Thoracic aorta (tissue), 2 donors: ENCODE measurements around the gene HEG1. TPM values are rescaled to one million over a fixed set of nuclear protein-coding genes. Genes with fewer than 3 reads are reported as not detected.

Experiments
- ATAC-seq: fragments of 150-250 bp; one replicate; pipeline ENCODE4 v1.8.0; 2017; ENCODE audit warnings: low read depth; ENCODE audit not compliant: insufficient number of reproducible peaks, low FRiP score
- DNase-seq: peaks from one replicate; pipeline ENCODE4 v3.0.0-alpha.2; 2020; ENCODE audit warnings: low spot score
- H3K27ac ChIP-seq, 2 donors: fragments of 200-600 bp; sonication (generic); 1 replicate in 1 of 2; 2 replicates in 1 of 2; pipeline ENCODE4 v1.5.1; 2016; ENCODE audit warnings: mild to moderate bottlenecking in 2 of 2, moderate library complexity in 2 of 2
- H3K27me3 ChIP-seq: fragments of 200-600 bp; sonication (generic); replicated peaks from 2 replicates; pipeline ENCODE4 v1.6.0; 2016; ENCODE audit warnings: mild to moderate bottlenecking; ENCODE audit not compliant: insufficient read depth
- H3K36me3 ChIP-seq: fragments of 200-600 bp; sonication (generic); one replicate; pipeline ENCODE4 v1.5.1; 2016
- H3K4me1 ChIP-seq, 2 donors: fragments of 200-600 bp; sonication (generic); 1 replicate in 1 of 2; 2 replicates in 1 of 2; pipeline versions ENCODE4 v1.5.1 to v1.6.0; 2016; ENCODE audit warnings: low read depth in 2 of 2, mild to moderate bottlenecking in 1 of 2; ENCODE audit not compliant: control insufficient read depth in 1 of 2
- H3K4me3 ChIP-seq: fragments of 200-600 bp; sonication (generic); 2 replicates; pipeline ENCODE4 v1.5.1; 2016; ENCODE audit warnings: mild to moderate bottlenecking
- H3K9me3 ChIP-seq: fragments of 200-600 bp; sonication (generic); 2 replicates; pipeline ENCODE4 v1.5.1; 2016
- total RNA-seq, 2 donors: library from RNA; depleted of rRNA; stranded (reverse); fragments of >200 nt; gene quantifications; one replicate each; pipeline versions ENCODE4 v1.1.0 to v1.2.3, GENCODE V29; 2016
- TF ChIP-seq, protein P1 (sequence below): fragments of 200-600 bp; sonication (generic); IDR thresholded peaks from one replicate; pipeline ENCODE4 v1.5.1; 2019; ENCODE audit warnings: antibody characterized with exemption

Gene HEG1
- total RNA-seq, 2 donors from 2014 or later = 114 to 168 TPM

DNA sequence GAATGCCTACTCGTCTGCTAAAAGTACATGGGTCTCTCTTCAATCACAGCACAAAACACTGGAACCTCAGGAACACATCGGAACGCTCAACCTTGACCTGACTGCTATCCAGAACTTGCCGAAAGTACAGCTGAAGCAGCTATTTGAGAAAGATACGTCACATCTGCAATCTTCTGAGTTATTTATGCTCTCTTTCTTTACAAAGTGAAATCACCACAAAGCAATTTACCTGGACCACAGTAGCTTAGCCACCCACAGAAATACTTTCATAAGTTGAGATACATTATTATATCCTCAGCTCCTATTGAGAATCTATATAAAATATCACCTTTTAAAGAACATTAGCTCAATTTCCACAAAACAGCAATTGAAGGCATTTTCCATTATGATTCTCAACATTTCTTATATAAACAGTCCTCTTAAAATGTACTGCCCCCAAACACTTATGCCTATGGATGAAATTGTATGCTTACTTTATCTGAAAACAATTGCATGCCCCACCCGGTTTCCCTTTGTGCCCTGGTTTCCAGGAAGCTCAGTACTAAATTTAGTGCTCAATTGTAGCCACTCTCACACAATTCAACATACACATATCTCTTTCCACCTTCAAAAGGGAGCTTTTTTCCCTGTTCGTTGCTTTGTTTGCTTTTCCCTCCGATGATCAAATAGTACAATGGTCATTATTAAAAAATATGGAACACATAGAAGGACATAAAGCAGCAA lies 31.8 kb downstream of the HEG1 start:
- Histone ChIP-seq H3K9me3 (no peaks in the 10 kb centered on the region), H3K36me3 (peaks cover 39% of the 10 kb centered on the region), H3K27ac (peak overlapping the region; percentile 14 to 21)

DNA sequence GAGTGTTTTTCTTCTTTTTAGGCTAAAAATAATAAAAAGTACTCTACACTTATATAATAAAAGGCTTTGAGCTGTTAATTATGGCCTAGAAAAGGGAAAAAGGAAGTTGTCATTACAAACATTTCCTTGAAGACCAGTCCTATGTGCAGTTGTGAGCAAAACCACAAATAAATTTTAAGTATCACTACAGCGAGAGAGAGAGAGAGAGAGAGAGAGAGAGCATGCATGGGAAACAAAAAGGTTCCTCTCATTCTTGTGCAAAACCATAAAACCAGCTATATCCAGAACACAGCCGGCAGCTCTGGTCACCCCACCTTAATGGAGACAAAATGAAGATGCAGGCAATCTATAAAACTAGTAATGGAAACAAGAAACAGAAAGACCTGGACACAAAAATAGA lies 33.6 kb downstream of the HEG1 start:
- Histone ChIP-seq H3K4me1 (peaks cover 11 to 23% of the 10 kb centered on the region in 2 donors), H3K4me3 (no peak overlapping the region), H3K36me3 (peaks cover 38% of the 10 kb centered on the region), H3K9me3 (no peaks in the 10 kb centered on the region), H3K27me3 (no peaks in the 10 kb centered on the region), H3K27ac (no peak overlapping the region)
- TF ChIP-seq, protein P1, sequence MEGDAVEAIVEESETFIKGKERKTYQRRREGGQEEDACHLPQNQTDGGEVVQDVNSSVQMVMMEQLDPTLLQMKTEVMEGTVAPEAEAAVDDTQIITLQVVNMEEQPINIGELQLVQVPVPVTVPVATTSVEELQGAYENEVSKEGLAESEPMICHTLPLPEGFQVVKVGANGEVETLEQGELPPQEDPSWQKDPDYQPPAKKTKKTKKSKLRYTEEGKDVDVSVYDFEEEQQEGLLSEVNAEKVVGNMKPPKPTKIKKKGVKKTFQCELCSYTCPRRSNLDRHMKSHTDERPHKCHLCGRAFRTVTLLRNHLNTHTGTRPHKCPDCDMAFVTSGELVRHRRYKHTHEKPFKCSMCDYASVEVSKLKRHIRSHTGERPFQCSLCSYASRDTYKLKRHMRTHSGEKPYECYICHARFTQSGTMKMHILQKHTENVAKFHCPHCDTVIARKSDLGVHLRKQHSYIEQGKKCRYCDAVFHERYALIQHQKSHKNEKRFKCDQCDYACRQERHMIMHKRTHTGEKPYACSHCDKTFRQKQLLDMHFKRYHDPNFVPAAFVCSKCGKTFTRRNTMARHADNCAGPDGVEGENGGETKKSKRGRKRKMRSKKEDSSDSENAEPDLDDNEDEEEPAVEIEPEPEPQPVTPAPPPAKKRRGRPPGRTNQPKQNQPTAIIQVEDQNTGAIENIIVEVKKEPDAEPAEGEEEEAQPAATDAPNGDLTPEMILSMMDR = no peak
- no peak for ATAC-seq
- no peak for DNase-seq

More for the DNA sequence above, 31.8 kb downstream of the HEG1 start:
- H3K4me1 ChIP-seq = peaks cover 11 to 23% of the 10 kb centered on the region in 2 donors
- H3K27me3 ChIP-seq = no peaks in the 10 kb centered on the region
- DNase-seq = no peak
- ATAC-seq = no peak
- no peak overlapping the region for H3K4me3 ChIP-seq
- TF ChIP-seq, protein P1 = no peak

DNA sequence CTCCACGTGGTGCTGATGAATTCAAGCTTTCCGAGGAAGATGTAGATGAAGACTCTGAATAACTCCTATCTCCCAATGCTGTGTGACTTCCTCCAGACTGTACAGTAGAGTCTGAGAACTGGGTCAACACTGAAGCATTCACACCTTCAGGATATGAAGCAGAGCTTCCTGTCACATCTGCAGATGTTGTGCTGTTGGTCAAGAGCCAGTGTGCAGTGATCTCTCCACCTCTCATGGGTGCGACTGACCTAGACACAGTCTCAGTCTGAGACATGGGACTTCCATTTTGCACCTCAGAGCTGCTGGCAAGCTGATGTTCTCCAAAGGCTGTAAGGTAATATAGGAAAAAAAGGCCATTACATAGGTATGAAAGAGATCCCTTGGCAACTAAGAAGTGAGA lies 36.5 kb downstream of the HEG1 start:
- Histone ChIP-seq H3K4me1 (peaks cover under 1 to 4% of the 10 kb centered on the region in 2 donors), H3K27ac (no peak overlapping the region), H3K9me3 (no peaks in the 10 kb centered on the region), H3K36me3 (peaks cover 32% of the 10 kb centered on the region), H3K27me3 (no peaks in the 10 kb centered on the region), H3K4me3 (no peak overlapping the region)
- TF ChIP-seq, protein P1 = no peak
- DNase-seq (no peak), ATAC-seq (no peak)

DNA sequence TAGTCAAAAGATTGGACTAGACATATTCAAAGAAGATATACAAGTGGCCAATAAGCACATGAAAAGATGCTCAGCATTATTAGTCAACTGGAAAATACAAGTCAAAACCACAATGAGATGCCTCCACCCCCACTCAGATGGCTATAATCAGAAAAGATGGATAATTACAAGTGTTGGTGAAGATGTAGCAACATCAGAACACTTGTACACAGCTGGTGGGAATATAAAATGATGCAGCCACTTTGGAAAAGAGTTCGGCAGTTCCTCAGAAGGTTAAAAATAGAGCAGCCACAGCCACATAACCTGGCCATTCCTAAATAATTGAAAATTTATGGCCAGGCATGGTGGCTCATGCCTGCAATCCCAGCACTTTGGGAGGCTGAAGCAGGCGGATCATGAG lies 38.4 kb downstream of the HEG1 start:
- Histone ChIP-seq H3K36me3 (peaks cover 50% of the 10 kb centered on the region), H3K27me3 (no peaks in the 10 kb centered on the region), H3K9me3 (no peaks in the 10 kb centered on the region), H3K4me1 (no peaks in the 10 kb centered on the region), H3K27ac (no peak overlapping the region), H3K4me3 (no peak overlapping the region)
- ATAC-seq (no peak), DNase-seq (no peak)
- TF ChIP-seq, protein P1 = no peak

DNA sequence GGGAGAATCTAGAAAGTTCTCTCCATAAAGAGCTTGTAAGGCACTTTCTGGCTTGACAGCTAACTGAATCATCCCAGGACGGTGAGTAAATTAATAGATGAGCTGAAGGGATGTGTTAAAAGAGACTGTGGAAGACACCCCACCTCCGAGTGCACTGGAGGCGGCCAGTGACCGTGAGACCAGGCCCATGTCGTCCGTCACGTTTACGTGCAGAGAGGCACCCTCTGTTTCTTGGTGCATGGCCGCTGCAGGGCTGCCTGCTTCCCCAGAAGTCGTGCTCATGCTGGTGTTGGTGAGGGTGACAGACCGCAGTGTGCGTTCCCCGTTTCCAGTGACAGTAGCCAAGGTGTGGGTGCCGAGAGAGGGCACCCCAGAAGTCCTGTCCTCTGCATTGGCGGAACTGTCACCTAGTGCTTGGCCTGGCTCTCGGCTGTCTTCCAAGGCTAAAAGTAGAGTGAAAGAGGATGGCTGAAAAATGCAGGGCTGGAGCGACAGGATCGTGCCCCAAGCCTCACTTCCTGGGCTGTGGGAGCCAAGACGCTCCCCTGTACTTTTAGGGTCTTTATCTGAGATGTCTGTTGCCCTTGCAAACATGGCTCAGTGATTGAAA lies 41.1 kb downstream of the HEG1 start:
- H3K27ac ChIP-seq = no peak overlapping the region
- TF ChIP-seq, protein P1 = no peak
- H3K36me3 ChIP-seq = peaks cover 58% of the 10 kb centered on the region

More for the DNA sequence above, 41.1 kb downstream of the HEG1 start:
- no peak for ATAC-seq
- Histone ChIP-seq H3K4me1 (no peaks in the 10 kb centered on the region), H3K27me3 (no peaks in the 10 kb centered on the region), H3K9me3 (no peaks in the 10 kb centered on the region), H3K4me3 (no peak overlapping the region)
- DNase-seq = no peak
